GM19351 (cell line): Measurements from ENCODE around the gene TMEM94.
A peak's percentile ranks its signal among the peaks of the same experiment; 100 is the strongest.

ENCODE experiments used
- ATAC-seq: cut with Tn5 transposase; IDR thresholded peaks from one replicate; pipeline ENCODE4 v1.9.1; 2021; ENCODE audit warnings: mild to moderate bottlenecking, moderate library complexity; ENCODE audit not compliant: unreplicated experiment

TMEM94 gene

DNA sequence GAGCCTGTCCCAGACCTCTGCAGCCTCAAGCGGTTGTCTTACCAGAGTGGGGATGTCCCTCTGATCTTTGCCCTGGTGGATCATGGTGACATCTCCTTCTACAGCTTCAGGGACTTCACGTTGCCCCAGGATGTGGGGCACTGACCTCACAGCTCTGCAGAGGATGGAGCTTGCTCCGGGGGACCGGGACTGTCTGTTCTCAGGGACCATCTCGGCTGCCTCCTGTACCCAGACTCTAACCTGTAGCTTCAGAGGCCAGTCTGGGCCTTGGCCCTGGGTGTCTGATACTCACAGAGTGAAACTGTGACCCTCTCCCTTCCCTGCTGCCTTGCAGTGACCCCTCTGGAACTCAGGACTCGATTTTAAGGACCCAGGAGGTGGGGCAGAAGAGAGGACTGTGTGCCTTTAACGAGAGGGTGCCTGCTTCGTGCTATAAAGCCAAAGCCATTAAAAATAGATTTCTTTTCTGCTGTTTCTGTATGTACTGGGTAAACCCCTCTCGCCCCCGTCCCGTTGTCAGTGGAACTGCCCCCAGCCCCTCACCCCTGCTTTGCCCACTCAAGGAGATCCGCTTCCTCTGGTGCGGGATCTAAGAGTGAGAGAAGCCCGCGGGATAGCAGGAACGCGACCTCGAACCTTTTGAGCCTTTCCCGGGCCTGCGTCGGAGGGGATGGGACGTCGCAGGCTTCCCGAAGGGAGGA, 68.0 kb downstream of the TMEM94 start:
- ATAC-seq = no peak

DNA sequence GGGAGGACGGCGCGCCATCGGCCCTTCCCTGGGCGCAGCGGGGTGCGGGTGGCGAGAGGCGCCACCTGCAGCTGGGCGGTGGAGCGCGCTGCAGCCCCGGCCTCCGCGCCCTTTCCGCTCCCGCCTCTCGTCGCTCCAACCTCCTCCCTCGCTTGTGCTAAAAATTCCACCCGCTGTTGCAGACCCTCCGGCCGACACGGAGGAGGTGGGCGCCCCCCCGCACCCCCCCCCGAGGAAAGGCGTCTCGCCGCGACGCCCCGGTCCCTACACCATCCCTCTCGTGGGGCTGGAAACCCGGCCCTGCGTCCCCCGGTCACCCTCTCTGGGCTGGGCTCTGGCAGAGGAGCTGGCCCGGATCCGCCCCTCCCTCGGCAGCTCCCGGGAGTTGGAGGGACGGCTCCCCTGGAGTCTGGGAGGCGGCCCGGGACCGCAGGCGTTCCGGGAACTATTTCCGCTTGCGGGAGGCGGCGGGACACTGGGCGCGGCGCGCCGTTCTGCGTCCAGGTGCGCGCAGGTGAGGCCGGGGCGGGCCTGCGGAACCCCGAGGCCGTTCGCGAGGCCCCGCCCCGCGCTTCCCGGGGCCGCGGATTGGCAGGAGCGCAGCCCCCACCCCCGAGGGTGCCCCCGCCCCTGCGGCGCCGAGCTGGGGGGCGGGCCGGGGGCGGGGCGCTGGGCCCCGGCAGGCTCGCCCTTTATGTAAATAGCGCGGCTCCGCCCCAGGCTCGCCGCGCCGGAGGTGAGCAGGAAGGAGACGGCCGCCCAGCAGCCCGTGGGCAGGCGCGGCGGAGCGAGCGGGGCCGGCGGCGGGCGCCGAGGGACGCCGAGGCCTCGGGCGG, 68.8 kb downstream of the TMEM94 start, which contains the start of gene LLGL2:
LLGL2 (plus strand) TSS at position 728 of the 836 bp plus-strand sequence. CDS start 17,730 bp downstream, outside the sequence.
- peak; percentile 78 for ATAC-seq

GRCh38 chr17:75525806-75526554, 69.5 kb downstream of the TMEM94 start:
- ATAC-seq = no peak

DNA sequence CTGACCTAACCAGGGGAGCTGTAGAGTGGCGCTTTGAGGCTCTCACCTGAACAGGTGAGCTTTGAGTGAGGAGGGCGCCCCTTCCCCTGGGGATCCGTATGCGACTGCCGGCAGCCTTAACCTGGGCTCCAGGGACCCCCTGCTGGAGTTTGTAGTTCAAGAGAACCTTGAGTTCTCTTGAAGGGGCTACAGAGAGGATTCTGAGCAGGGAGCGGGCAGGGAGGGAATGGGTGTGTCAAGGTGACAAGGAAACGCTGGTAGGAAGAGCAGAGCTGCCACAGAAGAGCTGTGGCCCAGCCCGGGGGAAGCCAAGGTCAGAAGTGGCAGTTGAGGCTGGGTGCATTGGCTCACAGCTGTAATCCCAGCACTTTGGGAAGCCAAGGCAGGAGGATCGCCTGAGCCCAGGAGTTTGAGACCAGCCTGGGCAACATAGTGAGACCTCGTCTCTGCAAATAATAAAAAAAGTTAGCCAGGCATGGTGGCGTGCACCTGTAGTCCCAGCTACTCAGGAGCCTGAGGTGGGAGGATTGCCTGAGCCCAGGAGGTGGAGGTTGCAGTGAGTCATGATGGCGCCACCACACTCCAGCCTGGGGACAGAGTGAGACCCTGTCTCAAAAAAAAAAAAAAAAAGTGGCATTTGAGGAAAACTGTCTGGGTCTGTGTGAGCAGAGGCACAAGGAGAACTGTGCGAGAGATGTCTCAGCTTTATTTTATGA, 70.3 kb downstream of the TMEM94 start:
- ATAC-seq = no peak

- no peak for ATAC-seq
Observed at GRCh38 chr17:75530837-75531720, 74.6 kb downstream of the TMEM94 start.

GRCh38 chr17:75531721-75532072, 75.3 kb downstream of the TMEM94 start:
- no peak for ATAC-seq

DNA sequence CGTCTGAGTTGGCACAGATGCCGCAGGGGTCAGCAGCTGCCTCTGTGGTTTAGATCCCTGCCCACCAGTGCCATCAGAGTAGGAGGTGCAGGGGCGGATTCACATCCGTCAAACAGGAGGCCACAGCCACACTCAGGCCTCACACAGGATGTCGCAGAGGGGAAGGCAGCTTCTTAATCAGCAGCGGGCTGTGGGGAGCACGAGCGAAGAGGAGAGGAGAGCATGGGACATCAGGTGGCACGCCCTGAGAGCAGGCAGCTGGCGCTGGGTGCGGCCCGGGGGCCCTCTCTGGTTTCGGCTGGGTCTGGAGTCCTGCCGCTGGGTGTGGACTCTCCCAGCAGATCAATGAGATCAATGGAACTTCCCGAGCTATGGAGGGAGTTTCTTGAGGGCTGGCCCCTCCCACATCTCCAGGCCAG, 78.7 kb downstream of the TMEM94 start:
- ATAC-seq = no peak

DNA sequence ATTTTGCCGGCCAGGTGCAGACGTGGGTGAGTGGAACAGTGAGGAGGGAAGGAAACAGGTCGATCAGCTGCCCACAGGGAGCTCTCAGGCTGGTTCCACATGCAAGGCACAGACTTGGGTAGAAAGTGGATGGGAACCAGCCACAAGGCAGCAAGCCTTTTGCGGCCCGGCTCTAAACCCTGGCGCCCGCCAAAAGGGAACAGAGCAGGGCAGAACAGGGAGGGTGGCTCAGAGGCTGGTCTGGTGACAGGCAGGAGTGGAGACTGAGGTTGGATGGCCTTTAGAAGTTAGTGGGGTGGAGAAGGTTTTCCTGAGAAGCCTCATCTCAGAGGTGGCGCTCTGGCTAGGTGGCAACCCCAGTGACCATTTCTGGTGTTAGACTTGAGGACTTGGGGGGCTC, 79.4 kb downstream of the TMEM94 start:
- ATAC-seq = no peak

DNA sequence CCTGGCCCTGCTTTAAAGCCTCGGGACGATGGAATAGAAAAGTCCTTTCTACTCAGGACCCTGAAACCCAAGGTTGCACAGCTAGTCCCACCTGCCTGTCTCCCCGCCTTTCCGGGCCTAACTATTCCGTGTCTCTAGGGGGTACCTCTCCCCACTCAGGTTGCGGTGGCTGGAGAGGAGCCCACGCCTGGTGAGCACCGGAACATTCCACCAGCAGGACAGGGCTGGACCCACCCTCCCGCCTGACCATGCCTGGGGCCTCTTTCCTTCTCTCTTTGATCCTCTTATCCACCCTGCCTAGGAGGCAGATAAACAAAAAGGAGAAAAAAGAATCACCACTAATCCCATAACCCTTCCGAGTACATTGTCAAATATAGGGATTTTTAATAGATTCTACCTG, 79.9 kb downstream of the TMEM94 start:
- ATAC-seq = no peak

GRCh38 chr17:75539967-75540729, 83.7 kb downstream of the TMEM94 start:
- no peak for ATAC-seq

- ATAC-seq = no peak
Observed at GRCh38 chr17:75540923-75541503, 84.6 kb downstream of the TMEM94 start.

DNA sequence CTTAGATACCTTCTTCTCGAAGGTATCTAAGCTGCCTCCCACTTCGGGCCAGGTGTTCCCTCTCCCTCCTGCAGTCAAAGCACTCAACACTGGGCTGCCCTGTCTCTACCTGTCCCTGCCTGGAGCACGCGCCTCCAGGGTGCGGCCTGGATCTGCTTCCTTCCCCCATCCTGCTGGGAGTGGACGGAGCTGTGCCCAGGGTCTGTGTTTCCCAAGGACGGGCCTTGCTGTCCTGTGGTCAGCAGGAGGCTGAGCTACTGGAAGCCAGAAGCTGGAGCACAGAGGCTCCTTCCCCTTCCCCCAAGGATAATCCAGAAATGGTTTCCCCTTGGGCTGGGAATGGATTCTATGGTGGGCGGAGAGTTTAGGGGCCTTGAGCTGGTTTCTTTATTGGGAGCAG, 85.8 kb downstream of the TMEM94 start:
- no peak for ATAC-seq

DNA sequence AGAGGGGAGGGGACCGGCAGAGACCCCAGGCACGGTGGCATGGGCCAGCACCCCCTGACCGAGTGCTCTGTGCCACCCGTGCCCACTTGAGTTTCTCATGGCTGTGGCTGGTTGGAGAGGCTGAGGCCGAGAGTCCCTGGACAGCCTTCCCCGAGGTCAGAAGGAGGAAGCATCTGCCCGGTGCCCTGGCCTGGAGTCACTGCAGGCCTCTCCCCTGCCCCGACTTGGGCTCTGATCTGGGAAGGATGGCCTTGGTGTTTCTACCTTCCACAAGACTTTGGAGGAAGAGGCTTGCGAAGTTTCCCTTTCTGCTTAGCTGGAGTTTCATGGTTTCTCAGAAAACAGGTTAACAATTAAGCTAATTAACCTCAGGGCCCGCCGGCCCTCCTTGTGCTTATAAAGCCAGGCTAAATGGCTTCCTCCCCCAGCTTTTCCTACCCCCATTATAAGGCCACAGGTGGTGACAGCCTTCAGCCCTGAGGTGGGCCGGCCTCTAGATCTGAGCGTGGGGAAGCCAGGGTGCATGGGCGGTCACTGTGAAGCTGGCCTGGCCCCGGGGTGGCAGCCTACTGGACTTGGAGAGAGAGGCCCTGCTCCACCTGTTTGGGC, 86.4 kb downstream of the TMEM94 start:
- no peak for ATAC-seq

DNA sequence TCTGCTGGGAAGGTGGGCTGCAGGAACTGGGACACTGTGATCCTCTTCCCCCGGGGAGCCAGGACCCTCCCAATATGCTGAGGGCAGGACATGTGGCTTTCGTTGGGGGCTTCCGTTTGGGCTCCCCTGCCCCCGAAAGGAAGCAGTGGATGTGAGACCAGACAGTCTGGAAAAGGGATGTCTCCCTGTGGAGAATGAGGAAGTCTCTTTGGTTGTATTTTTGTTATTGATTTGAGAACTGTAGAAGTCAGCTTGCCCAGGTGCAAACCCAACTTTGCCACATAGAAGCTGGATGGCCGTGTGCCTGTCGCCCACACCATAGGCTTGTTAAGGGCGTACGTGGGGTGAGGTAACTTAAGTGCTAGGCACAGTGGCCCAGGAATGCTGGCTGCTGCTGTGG, 87.8 kb downstream of the TMEM94 start:
- no peak for ATAC-seq

DNA sequence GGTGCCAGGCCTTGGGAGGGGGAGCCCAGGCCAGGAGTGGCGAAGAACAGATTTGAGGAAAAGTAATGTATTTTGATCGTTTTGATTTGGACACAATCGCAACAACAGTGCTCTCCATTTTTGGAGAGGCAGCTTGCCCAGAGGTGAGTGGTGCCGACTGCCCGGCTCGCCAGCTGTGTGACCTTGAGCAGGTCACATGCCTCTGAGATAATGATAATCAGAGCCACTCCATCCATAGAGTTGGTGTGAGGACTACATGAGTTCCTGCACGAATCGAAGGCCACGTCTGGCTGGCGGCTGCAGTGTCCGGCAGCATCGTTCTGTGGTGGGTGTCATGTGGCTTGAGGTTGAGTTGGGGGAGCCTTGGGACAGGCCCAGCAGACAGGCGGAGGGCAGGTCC, 89.7 kb downstream of the TMEM94 start:
- no peak for ATAC-seq

DNA sequence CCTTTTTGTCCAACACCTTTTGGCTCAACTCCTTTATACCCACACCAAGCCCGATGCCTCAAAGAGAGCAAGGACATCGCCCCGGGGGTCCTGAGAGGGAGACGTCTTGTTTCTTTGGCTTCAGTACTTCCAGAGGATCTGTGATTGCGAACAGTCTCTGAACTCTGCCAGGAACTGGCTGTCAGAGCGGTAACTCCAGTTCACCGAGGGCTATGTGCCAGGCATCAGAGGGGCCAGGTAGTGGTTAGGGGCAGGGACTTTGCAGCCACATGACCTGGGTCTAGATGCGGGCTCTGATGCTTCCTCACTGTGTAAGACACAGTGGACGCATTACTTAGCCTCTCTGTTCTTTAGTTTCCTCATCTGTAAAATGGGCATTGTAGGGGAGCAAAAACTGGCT, 90.7 kb downstream of the TMEM94 start:
- ATAC-seq = no peak

- no peak for ATAC-seq
Observed at GRCh38 chr17:75548813-75549212, 92.4 kb downstream of the TMEM94 start.
